Measurements from ENCODE around the gene SORCS1.
A peak's percentile ranks its signal among the peaks of the same experiment; 100 is the strongest.

Gene SORCS1

GRCh38 chr10:106680061-106680460 lies 484.4 kb downstream of the SORCS1 start:
- Mint-ChIP-seq H3K36me3 (no peaks in the 10 kb centered on the region), H3K27me3 (no peaks in the 10 kb centered on the region), H3K4me3 (no peak overlapping the region), H3K27ac (no peak overlapping the region), H3K9me3 (peaks cover 12% of the 10 kb centered on the region), H3K4me1 (no peaks in the 10 kb centered on the region)
- ATAC-seq: no peak

DNA sequence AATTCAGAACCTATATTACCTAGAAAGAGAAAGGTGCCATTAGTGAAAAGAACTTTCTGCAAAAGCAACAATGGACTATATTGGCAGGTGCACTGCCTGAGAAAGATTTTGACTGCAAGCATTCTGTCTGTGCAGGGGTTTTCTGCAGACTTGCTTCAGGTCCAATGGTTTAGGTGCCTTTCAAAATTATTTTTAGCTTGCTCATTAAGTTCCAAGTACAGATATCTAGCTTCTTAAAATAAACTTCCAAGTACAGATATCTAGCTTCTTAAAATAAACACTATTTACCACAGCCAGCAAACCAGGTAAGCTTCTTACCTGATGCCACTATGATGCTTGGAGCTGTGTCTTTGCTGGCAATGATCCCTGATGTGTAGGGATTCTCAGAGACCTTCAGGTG lies 485.2 kb downstream of the SORCS1 start:
- peaks cover 12% of the 10 kb centered on the region for H3K9me3 Mint-ChIP-seq
- no peak overlapping the region for H3K27ac Mint-ChIP-seq
- no peak overlapping the region for H3K4me3 Mint-ChIP-seq
- H3K27me3 Mint-ChIP-seq: no peaks in the 10 kb centered on the region
- no peaks in the 10 kb centered on the region for H3K36me3 Mint-ChIP-seq
- ATAC-seq: no peak
- H3K4me1 Mint-ChIP-seq: no peaks in the 10 kb centered on the region

DNA sequence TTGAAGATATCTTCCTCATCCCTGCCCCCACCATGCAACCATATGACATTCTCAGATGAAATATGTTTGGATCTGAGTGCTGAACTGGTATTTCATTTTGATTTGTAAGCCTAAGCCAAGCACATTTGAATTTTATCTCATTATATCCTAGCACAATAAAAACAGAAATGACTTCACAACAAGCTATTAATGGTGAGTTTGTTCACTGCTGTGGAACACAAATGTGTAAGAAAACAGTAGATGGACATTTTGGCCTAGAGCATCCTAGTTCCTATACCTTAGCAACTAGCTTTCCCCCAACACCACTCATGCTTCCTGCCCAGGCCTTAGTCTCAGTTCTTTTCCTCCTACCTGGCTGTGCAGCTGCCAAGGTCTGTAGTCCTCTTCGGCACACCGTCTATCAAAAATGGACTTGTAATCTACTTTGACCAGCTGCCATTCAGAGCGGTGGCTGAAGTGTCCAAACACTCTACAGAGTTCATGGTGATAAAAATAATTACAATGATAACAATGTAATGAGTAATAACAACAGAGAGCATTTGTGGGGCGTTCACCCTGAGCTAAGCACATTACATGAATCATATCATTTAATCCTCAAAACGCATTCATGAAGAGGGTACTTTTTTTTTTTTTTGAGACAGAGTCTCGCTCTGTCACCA lies 491.9 kb downstream of the SORCS1 start:
- Mint-ChIP-seq H3K27ac (no peak overlapping the region), H3K27me3 (no peaks in the 10 kb centered on the region), H3K36me3 (no peaks in the 10 kb centered on the region), H3K4me3 (no peak overlapping the region), H3K4me1 (no peaks in the 10 kb centered on the region), H3K9me3 (peaks cover 9% of the 10 kb centered on the region)
- ATAC-seq: no peak

GRCh38 chr10:106661767-106662140 lies 502.8 kb downstream of the SORCS1 start:
- ATAC-seq: no peak
- H3K27ac Mint-ChIP-seq: no peak overlapping the region
- H3K36me3 Mint-ChIP-seq: no peaks in the 10 kb centered on the region
- no peaks in the 10 kb centered on the region for H3K27me3 Mint-ChIP-seq
- no peaks in the 10 kb centered on the region for H3K4me1 Mint-ChIP-seq
- H3K9me3 Mint-ChIP-seq: no peaks in the 10 kb centered on the region
- H3K4me3 Mint-ChIP-seq: no peak overlapping the region

DNA sequence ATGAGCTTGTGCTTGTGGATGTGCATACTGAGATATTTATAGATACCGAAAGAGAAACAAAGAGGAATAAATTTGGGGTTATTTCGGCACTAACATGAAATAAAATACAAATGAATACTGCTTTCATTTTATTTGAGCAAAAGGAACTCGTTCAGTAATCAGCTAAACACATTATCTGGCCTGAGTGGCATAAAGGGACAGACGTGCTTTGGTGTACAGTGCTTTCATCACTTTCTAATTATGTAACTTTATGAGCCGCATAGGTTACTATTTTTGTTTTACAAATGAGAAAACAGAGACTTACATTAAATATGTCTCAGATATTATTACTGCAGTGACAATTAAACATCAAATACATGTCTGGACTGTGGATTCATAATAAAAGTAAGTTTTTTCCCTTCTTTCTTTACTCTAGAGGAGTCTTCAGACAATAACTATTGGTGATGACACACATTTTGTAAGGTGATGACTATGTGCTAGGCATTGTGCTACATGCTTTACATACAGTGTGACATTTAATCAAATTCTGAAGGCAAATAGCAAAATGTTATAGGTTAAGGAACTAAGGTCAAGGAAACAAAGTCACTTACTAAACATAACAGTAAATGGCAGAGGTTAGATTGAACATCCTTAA lies 503.3 kb downstream of the SORCS1 start:
- no peak for ATAC-seq
- no peaks in the 10 kb centered on the region for H3K9me3 Mint-ChIP-seq
- no peaks in the 10 kb centered on the region for H3K27me3 Mint-ChIP-seq
- H3K36me3 Mint-ChIP-seq: no peaks in the 10 kb centered on the region
- no peak overlapping the region for H3K4me3 Mint-ChIP-seq
- no peak overlapping the region for H3K27ac Mint-ChIP-seq
- no peaks in the 10 kb centered on the region for H3K4me1 Mint-ChIP-seq

GRCh38 chr10:106660550-106660949 lies 504.0 kb downstream of the SORCS1 start:
- H3K27ac Mint-ChIP-seq: no peak overlapping the region
- H3K27me3 Mint-ChIP-seq: no peaks in the 10 kb centered on the region
- no peaks in the 10 kb centered on the region for H3K9me3 Mint-ChIP-seq
- no peak overlapping the region for H3K4me3 Mint-ChIP-seq
- no peaks in the 10 kb centered on the region for H3K36me3 Mint-ChIP-seq
- ATAC-seq: no peak
- no peaks in the 10 kb centered on the region for H3K4me1 Mint-ChIP-seq

- Mint-ChIP-seq H3K9me3 (no peaks in the 10 kb centered on the region), H3K27me3 (no peaks in the 10 kb centered on the region), H3K4me3 (no peak overlapping the region), H3K4me1 (no peaks in the 10 kb centered on the region), H3K36me3 (no peaks in the 10 kb centered on the region), H3K27ac (no peak overlapping the region)
- ATAC-seq: no peak
Observed at GRCh38 chr10:106655636-106656035, 508.9 kb downstream of the SORCS1 start.

- no peak for ATAC-seq
Observed at GRCh38 chr10:106655165-106655564, 509.3 kb downstream of the SORCS1 start.

GRCh38 chr10:106652279-106652678 lies 512.2 kb downstream of the SORCS1 start:
- no peaks in the 10 kb centered on the region for H3K9me3 Mint-ChIP-seq
- H3K4me3 Mint-ChIP-seq: no peak overlapping the region
- H3K27me3 Mint-ChIP-seq: no peaks in the 10 kb centered on the region
- no peaks in the 10 kb centered on the region for H3K36me3 Mint-ChIP-seq
- H3K4me1 Mint-ChIP-seq: no peaks in the 10 kb centered on the region
- H3K27ac Mint-ChIP-seq: no peak overlapping the region
- no peak for ATAC-seq

More at GRCh38 chr10:106655165-106655564, 509.3 kb downstream of the SORCS1 start:
- Mint-ChIP-seq H3K27ac (no peak overlapping the region), H3K27me3 (no peaks in the 10 kb centered on the region), H3K36me3 (no peaks in the 10 kb centered on the region), H3K9me3 (no peaks in the 10 kb centered on the region), H3K4me1 (no peaks in the 10 kb centered on the region), H3K4me3 (no peak overlapping the region)

DNA sequence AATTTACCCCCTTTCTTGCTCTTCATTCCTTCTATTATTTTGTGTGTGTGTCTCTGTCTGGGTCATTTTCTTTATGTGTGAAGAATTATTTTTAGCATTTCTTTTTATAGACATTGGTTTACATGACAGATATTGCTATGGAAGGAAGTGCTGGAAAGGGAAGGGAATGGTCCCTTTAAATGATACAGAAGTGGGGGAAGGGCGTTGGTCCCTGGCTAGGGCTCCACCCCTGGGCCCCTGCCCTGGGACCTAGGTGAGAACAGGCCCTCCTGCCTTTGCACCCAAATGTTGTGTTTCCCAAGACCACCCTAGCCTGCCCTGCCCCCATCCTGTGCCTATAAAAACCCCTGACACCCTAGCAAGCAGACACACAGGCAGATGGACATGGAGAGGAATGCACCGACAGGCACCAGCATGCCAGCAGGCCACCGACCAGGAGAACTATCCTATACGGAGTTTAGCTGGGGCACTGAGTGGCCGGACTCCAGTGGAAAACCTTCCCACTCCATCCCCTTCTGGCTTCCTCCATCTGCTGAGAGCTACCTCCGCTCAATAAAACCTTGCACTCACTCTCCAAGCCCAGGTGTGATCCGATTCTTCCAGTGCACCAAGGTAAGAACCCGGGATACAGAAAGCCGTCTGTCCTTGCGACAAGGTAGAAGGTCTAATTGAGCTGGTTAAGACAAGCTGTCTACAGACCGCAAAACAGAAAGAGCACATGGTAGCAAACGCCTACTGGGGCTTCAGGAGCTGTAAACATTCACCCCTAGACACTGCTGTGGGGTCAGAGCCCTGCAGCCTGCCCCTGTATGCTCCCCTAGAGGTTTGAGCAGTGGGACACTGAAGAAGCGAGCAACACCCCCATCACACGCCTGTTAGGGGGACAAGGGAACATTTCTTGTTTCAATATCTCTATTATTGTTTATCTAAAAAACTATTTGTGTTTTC lies 515.7 kb downstream of the SORCS1 start:
- ATAC-seq: no peak
- no peaks in the 10 kb centered on the region for H3K9me3 Mint-ChIP-seq
- H3K4me1 Mint-ChIP-seq: no peaks in the 10 kb centered on the region
- H3K27ac Mint-ChIP-seq: no peak overlapping the region
- no peaks in the 10 kb centered on the region for H3K27me3 Mint-ChIP-seq
- no peak overlapping the region for H3K4me3 Mint-ChIP-seq
- no peaks in the 10 kb centered on the region for H3K36me3 Mint-ChIP-seq

- no peak overlapping the region for H3K27ac Mint-ChIP-seq
- H3K36me3 Mint-ChIP-seq: no peaks in the 10 kb centered on the region
- no peaks in the 10 kb centered on the region for H3K4me1 Mint-ChIP-seq
- H3K4me3 Mint-ChIP-seq: no peak overlapping the region
- H3K9me3 Mint-ChIP-seq: no peaks in the 10 kb centered on the region
- peak; percentile 39 for ATAC-seq
- H3K27me3 Mint-ChIP-seq: no peaks in the 10 kb centered on the region
Observed at GRCh38 chr10:106643473-106643872, 521.0 kb downstream of the SORCS1 start.

DNA sequence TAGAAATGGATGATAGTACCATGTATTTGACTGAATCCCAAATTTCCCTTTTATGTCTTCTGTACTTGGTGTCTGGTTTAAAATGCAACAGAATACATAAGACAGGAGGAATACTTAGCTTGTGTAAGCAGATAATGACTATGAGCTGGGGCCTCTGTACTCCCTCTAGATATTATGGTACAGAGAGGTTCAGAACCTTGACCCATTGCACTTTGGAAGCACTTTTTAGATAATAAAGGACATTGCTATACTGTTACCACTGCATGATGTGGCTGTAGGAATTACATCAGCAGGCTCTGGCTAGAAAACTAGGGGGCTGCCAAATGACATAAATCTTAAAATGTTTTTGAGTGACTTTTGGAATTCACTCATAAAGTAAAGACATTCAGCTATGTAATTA lies 526.6 kb downstream of the SORCS1 start:
- Mint-ChIP-seq H3K36me3 (no peaks in the 10 kb centered on the region), H3K27me3 (no peaks in the 10 kb centered on the region), H3K27ac (no peak overlapping the region), H3K4me3 (no peak overlapping the region), H3K9me3 (peaks cover 3% of the 10 kb centered on the region), H3K4me1 (no peaks in the 10 kb centered on the region)
- no peak for ATAC-seq

DNA sequence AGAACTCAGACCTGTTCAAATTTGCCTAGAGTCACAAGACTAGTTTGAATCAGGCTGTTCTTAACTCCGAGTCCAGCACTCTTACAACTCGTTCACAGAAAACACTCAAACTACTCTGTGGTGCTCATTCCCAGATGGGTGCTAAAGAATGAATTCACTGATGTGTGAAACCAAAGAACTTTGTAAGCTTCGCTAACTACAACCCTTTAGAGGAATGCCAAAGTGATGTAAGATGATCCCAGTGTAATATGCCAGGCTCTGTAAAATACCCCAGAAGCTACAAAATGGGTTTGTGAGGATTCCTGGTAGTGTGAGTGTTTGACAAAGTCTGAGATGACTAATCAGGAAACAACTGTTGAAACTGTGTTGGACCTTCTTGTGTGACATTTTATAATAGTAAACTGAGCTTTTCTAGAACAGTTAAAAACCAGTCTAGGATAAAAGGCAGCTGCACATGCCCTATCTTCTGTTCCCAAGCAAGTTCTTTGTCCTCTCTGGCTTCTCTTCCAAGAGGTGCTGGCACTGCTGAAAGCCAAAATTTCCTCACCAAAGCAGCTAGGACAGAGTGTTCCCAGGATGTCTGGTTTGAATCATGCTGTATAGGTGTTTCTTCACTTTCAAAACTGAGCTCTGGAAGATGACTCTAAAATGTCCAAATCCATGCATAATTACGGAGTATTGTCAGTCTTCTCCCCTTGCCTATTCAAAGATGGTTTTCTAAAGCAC lies 527.6 kb downstream of the SORCS1 start:
- Mint-ChIP-seq H3K36me3 (no peaks in the 10 kb centered on the region), H3K27me3 (no peaks in the 10 kb centered on the region), H3K9me3 (peaks cover 6% of the 10 kb centered on the region), H3K27ac (no peak overlapping the region), H3K4me1 (no peaks in the 10 kb centered on the region), H3K4me3 (no peak overlapping the region)
- no peak for ATAC-seq

- H3K27ac Mint-ChIP-seq: no peak overlapping the region
- peaks cover 6% of the 10 kb centered on the region for H3K9me3 Mint-ChIP-seq
- H3K36me3 Mint-ChIP-seq: no peaks in the 10 kb centered on the region
- H3K4me3 Mint-ChIP-seq: no peak overlapping the region
- H3K27me3 Mint-ChIP-seq: no peaks in the 10 kb centered on the region
- no peak for ATAC-seq
- H3K4me1 Mint-ChIP-seq: no peaks in the 10 kb centered on the region
Observed at GRCh38 chr10:106635947-106636346, 528.6 kb downstream of the SORCS1 start.

DNA sequence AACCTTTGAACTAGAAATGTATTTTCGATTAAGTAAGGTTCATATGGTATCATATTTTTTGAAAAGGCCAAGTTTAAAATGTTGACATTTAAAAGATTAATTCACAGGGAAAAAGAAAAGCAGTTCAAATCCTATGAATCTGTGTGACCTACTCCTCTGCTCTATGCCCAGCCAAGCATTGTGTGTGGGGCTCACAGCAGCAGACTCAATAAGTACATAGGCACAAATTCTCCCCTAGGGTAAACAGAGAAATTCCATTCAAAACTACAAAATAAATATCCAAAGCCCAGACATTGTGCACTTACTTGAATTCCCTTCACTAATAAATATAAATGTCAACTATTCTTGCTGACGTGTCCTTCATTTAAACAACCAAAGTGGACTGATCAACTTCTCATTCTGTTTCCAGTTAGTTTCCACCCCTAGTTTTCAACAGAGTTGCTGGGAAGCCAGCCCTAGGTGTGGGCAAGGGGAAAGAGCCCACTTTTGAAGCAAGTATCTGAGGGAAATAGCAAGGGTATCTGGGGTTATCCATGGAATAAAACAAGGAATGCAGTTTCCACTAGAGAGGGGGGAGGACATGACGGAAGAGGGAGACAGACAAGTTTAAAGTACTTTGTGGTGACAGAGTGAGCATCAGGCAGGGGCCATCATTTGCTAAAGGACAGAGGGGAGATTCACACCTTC lies 533.3 kb downstream of the SORCS1 start:
- H3K9me3 Mint-ChIP-seq: peaks cover 6% of the 10 kb centered on the region
- no peak overlapping the region for H3K4me3 Mint-ChIP-seq

More for the DNA sequence above, 533.3 kb downstream of the SORCS1 start:
- H3K27me3 Mint-ChIP-seq: no peaks in the 10 kb centered on the region
- no peak for ATAC-seq
- no peaks in the 10 kb centered on the region for H3K36me3 Mint-ChIP-seq
- no peak overlapping the region for H3K27ac Mint-ChIP-seq
- no peaks in the 10 kb centered on the region for H3K4me1 Mint-ChIP-seq

Measured in stimulated activated memory B cell treated with anti-CD40 and anti-IgM and Interleukin-4, amounts not matched to agents 10 μg/mL and 1 μg/mL and 100 μg/mL, for 72 hours (primary cell).